HG03342 (cell line): ENCODE results near the gene XYLT1.

Experiments
- ATAC-seq: cut with Tn5 transposase; IDR thresholded peaks from one replicate; pipeline ENCODE4 v1.9.1; 2021; ENCODE audit warnings: mild to moderate bottlenecking, moderate library complexity; ENCODE audit not compliant: unreplicated experiment

Gene XYLT1

DNA sequence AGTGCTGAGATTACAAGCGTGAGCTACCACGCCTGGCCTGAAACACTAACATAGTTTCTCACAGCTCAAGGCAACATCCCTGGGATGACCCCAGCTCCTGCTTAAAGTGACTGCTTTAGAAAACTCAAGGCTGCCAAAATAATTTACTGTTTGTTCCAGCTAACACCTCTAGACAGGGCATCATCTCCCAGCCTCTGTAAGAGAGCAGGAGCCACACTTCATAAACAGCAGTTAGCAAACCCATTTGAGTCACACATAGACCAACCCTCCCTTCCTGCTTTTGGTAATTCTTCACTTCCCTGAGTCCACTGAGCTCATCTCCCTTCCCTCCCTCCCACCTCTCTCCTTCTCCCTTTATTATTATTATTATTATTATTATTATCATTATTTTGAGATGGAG is 201.3 kb downstream of the XYLT1 start:
- ATAC-seq = no peak

GRCh38 chr16:17266608-17267313 is 204.0 kb downstream of the XYLT1 start:
- ATAC-seq = no peak

GRCh38 chr16:17265154-17265553 is 205.6 kb downstream of the XYLT1 start:
- no peak for ATAC-seq

DNA sequence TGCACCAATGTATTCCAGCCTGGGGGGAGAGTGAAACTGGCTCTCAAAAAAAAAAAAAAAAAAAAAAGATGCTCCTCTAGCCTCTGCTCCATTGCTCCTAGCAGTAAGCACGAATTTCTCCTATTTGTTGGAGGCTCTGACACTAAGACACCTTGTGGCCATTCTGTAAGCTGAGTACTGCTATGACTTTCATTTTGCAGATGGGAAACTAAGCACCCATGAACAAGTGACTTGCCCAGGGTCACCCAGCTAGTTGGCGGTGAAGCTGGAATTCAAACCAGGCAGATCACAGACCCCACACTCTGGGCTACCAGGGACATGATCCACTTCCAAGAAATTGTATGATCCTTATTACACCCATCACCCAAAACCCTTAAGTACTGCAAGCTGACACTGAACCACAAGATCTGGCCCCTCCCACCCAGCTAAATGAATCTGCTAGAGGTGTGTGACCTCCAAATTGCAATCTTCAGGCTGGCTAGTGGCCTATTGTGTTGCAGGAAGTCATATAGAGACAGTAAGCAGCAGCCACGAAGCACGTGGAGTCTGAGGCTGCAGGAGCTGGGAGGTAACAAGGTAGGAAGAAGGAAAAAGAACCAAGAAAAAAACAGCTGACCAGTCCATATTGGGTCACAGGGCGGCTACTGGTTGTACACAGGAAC is 209.4 kb downstream of the XYLT1 start:
- peak; percentile 58 for ATAC-seq

DNA sequence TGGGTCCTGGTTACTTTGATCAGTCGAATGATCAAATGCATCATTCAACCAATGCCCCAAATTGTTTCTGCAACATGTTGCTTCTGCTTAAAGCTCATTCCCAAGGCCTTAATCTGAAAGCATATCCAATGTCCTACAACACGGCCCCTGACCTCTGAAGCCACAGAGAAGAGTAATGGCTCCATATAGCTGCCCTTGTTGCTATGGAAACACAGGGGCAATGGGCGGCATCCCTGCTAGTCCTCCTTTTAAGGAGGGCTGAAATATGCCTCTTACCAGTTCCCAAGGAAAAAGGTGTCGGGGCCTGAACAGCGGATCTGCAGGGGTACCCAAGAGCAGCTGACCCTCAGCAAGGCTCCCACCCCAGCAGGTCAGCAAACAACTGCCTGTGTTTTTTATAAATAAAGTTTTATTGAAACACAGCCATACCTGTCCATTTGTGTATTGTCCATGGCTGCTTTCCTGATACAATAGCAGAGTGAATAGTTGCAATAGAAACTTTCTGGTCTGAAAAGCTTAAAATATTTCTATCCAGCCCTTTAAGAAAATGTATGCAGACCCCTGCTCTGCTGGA is 210.4 kb downstream of the XYLT1 start:
- no peak for ATAC-seq

DNA sequence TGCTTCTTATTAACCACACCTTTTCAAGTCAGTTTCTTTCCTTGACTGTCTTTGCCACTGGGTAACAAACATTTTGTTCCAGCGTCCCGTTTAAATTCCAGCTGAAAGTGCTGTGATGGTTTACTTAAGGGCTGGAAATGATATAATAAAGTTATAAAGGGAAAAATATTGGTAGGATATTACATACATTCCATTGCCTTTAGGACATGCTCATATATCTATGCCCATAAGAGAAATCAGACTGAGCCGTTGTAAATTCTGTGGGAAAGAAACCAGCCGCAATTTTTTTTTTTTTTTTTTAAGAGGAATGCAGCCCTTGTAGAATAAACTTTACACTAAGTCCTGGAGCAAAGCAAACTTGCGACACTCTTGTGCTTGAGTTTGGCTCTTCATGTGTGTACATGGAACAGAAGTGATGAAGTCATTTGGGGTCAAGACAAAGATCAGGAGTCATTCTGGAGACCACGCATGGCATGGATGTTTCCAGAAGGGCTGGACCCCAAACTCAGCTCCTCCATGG is 210.9 kb downstream of the XYLT1 start:
- no peak for ATAC-seq

DNA sequence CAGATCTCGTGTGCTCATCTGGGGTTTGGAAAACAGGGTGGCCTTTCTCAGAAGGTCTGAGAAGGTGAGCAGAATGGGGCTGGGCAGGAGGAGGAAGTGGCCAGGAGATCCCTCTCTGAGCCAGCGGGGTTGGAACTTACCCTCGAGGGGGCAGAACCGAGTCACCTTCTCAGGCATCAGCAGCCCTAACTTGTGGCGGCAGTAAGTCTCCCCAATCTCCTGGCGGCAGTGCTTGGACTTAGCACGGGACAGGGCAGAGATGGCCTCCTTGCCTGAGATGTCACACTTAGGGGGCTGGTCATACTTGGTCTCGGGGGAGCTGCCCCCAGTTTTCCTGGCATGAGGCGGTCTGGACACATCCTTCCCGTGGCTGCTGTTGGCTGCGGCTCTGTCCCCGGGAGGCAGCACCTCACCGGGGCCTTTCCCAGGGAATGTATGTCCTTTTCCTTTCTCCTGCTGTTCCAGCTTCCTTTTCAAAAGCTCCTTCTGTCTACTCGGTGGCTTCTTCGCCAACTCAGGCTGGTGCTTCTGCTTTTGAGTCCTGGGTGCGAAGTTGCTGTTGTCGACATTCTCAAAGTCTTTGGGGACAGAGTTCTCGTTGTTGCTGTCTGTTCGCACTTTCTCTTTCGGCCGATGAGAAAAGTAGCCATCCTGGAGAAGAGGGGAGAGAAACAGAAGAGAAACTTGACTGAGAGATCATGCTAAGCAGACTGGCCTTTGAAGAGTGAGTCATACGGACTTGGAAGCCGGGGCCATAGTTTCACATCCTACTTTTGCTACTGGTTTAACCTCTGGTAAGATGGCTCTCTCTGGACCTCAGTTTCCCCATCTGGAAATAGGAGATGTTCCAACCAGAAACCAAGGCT is 211.7 kb downstream of the XYLT1 start:
- peak; percentile 72 for ATAC-seq

DNA sequence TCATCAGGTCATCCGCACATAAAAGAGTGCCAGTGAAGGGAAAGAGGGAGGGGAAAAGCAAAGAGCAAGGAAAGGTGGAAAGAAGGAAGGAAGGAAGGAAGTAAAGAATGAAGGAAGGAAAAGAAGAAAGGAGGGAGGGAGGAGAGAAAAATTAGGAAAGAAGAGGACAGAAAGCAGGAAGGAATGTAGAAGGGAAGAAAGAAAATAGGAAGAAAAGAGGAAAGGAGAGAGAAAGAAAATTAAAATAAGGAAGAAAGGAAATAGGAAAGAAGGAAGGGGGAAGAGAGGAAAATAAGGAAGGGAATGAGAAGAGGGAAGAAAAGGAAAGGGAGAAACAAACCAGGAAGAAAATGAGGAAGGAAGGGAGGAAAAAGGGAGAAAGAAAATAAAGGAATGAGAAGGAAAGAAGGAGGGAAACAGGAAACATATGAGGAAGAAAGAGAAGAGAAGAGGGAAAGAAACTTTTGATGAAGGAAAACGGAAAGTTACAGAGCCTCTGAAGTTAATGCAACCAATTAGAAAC is 212.6 kb downstream of the XYLT1 start:
- no peak for ATAC-seq

- ATAC-seq = no peak
These were observed 213.2 kb downstream of the XYLT1 start for GRCh38 chr16:17257426-17258023.

GRCh38 chr16:17252701-17253100 is 218.1 kb downstream of the XYLT1 start:
- ATAC-seq = no peak

- ATAC-seq = no peak
These were observed 218.7 kb downstream of the XYLT1 start for GRCh38 chr16:17252064-17252463.

GRCh38 chr16:17251496-17251895 is 219.3 kb downstream of the XYLT1 start:
- ATAC-seq = no peak

GRCh38 chr16:17246974-17247732 is 223.6 kb downstream of the XYLT1 start:
- ATAC-seq = no peak

DNA sequence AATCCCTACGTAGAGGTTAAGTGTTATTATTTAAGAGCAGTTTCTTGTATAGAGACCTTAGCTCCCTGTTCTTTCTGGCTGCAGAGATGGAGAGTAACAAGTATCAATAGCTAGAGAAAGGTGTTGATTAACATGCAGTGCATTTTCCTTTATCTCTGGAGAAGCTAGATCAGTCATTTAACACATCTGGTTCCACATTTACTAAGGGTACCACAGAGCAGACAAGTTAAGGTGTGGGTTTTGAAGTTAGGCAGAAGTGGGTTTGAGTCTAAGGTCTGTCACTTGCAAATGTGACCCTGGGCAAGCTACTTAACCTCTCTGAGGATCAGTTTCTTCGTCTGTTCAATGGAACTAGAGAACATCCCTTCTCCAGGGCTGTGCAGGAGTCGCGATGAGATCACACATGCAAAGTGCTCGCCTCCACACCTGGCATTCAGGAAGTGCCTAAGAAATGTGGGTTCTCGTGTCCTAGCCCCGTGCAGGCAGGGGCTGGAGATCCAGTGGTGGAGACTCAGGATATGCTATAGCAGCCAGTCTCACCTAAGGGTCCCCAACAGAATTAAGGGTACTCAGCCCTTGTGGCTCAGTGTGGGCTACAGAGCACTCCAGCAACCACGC is 224.4 kb downstream of the XYLT1 start:
- no peak for ATAC-seq

- no peak for ATAC-seq
These were observed 225.0 kb downstream of the XYLT1 start for GRCh38 chr16:17245776-17246175.

GRCh38 chr16:17244872-17245551 is 225.7 kb downstream of the XYLT1 start:
- no peak for ATAC-seq

DNA sequence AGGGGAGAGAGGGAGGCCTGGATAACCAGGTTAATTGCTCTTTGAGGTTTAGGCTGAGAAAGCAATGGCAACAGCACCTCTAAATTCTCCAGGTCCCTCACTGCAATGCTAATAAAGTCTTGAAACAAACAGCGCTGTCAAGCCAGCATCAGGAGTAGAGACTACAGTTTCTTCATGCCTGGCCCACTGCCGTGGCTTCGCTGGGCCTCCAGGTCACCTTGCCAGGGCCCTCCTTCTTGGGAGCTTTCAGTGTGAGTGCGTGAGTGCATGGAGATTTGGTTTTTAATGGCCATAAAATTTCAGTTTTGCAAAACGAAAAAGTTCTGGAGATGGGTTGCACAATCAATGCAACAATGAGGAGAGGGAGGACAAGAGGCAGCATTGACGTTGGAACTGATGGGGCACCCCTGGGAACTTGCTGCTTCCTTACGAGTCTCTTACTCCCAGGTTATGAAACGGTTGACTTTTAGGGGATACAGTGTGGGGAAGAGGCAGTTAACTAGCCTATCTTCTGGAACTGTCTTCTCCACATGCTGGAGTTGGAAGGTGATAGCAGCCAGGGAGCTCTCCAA is 229.4 kb downstream of the XYLT1 start:
- no peak for ATAC-seq

DNA sequence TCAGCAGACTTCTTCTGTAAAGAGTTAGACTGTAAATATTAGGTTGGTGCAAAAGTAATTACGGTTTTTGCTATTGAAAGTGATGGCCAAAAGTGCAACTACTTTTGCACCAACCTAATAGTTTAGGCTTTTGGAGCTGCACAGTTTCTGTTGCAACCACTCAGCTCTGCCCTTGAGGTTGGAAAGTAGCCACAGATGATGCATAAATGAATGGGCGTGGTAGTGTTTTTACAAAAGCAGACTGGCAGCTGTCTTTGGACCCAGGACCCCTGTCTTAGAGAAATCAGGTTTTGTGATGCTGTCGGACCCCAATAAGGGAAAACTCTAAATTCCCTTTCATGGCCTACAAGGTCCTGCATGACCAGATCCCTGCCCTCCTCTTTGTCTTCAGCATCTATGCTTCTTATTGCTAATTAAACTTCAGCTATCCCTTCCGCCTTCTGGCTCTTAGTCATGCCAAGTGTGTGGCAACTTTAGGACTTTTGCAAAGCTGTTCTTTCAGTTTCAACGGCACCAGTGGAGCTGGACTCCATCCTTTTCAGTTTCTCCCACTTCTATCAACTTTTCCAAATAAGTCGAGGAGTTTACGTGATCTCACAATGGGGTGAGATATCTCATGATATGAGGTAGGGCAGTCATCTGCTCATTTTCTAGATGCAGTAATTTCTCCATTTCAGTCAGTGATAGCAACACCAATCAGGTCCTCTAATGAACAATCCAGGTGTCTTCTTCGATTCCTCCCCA is 232.3 kb downstream of the XYLT1 start:
- ATAC-seq = no peak
